Measurements from ENCODE around the gene GRAMD2B. TPM values are rescaled to one million over a fixed set of nuclear protein-coding genes. Genes with fewer than 3 reads are reported as not detected.

Gene GRAMD2B
- total RNA-seq, 2 donors from 2014 or later = 59.3 to 79.5 TPM

DNA sequence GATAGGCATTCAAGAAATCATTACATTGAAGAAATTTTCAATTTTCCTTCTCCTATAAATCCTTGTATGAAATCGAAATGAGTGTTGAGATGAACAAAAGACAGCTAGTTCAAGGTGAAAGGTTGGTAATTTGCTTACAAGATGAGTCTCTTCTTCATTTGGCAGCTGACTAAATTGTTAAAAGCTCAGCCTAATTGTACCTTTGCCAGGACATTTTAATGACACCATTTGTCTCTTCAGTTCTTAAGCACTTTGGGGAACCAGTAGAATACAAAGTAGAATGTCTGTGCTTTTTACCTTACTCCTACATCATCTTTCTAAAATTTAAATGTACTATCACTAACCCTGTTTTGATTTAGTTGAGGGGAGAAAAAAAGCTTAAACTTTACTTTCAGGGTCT is 59.4 kb downstream of the GRAMD2B start:
- peaks cover 24 to 69% of the 10 kb centered on the region in 2 donors for H3K4me1 ChIP-seq (ENCODE audit: control insufficient read depth in 1 of 2, low read depth in 2 of 2)

DNA sequence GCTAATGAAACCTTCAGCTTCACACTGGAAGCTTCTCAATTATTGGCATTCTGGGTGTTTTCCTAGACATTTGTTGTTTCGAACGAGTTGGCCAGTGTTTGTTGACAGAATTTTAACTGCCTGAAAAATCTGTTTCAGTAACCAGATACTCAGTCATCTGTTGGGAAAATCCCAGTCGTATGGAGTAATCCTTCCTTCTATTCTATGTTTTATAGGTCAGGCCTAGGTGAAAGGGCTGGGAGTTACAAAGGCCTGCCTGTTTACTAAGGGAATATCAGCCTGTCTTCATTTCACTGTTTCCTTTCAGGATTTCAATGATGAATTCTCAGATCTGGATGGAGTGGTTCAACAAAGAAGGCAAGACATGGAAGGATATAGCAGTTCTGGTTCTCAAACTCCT is 59.9 kb downstream of the GRAMD2B start:
- peaks cover 20 to 69% of the 10 kb centered on the region in 2 donors for H3K4me1 ChIP-seq (ENCODE audit: control insufficient read depth in 1 of 2, low read depth in 2 of 2)
- H3K4me3 ChIP-seq = no peak overlapping the region
- TF ChIP-seq, protein P1, sequence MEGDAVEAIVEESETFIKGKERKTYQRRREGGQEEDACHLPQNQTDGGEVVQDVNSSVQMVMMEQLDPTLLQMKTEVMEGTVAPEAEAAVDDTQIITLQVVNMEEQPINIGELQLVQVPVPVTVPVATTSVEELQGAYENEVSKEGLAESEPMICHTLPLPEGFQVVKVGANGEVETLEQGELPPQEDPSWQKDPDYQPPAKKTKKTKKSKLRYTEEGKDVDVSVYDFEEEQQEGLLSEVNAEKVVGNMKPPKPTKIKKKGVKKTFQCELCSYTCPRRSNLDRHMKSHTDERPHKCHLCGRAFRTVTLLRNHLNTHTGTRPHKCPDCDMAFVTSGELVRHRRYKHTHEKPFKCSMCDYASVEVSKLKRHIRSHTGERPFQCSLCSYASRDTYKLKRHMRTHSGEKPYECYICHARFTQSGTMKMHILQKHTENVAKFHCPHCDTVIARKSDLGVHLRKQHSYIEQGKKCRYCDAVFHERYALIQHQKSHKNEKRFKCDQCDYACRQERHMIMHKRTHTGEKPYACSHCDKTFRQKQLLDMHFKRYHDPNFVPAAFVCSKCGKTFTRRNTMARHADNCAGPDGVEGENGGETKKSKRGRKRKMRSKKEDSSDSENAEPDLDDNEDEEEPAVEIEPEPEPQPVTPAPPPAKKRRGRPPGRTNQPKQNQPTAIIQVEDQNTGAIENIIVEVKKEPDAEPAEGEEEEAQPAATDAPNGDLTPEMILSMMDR (IDR thresholded peaks at IDR 0.05) = no peak
- H3K27ac ChIP-seq = peak overlapping the region; percentile 70 to 74
- H3K27me3 ChIP-seq (replicated peaks; ENCODE audit: insufficient read depth) = no peaks in the 10 kb centered on the region
- ATAC-seq (ENCODE audit: insufficient number of reproducible peaks, low FRiP score, low read depth) (no peak), DNase-seq (ENCODE audit: low spot score) (no peak)
- H3K36me3 ChIP-seq = peaks cover 39% of the 10 kb centered on the region
- no peaks in the 10 kb centered on the region for H3K9me3 ChIP-seq

More for the DNA sequence above, 59.4 kb downstream of the GRAMD2B start:
- ATAC-seq (ENCODE audit: insufficient number of reproducible peaks, low FRiP score, low read depth) = no peak
- peaks cover 34% of the 10 kb centered on the region for H3K36me3 ChIP-seq
- H3K9me3 ChIP-seq = no peaks in the 10 kb centered on the region
- TF ChIP-seq, protein P1 (IDR thresholded peaks at IDR 0.05) = no peak
- H3K4me3 ChIP-seq = no peak overlapping the region
- H3K27me3 ChIP-seq (replicated peaks; ENCODE audit: insufficient read depth) = no peaks in the 10 kb centered on the region
- DNase-seq (ENCODE audit: low spot score) = no peak
- H3K27ac ChIP-seq = peak overlapping the region in 1 of 2 donors; percentile 70

DNA sequence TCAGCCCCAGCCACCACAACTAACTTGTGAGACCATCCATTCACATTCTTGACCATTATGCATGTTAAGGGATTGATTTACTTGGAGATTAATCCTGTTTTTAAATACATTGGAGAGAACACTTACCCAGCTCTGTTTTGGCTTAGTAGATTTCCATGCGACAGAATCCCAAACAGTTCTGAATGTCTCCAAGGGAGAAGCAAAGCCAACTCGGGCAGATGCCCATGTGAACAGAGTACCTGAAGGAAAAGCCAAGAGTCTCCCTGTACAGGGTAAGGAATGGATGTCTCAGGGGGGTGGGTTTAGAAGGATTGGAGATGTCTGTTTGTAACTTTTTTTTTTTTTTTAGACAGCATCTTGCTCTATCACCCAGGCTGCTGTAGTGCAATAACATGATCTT is 61.0 kb downstream of the GRAMD2B start:
- Histone ChIP-seq H3K27me3 (replicated peaks; ENCODE audit: insufficient read depth) (no peaks in the 10 kb centered on the region), H3K4me1 (ENCODE audit: control insufficient read depth in 1 of 2, low read depth in 2 of 2) (peaks cover 15 to 65% of the 10 kb centered on the region in 2 donors), H3K36me3 (peaks cover 49% of the 10 kb centered on the region), H3K27ac (peak overlapping the region; percentile 70 to 74), H3K4me3 (no peak overlapping the region), H3K9me3 (no peaks in the 10 kb centered on the region)
- ATAC-seq (ENCODE audit: insufficient number of reproducible peaks, low FRiP score, low read depth) (no peak), DNase-seq (ENCODE audit: low spot score) (no peak)
- TF ChIP-seq, protein P1 (IDR thresholded peaks at IDR 0.05) = no peak

DNA sequence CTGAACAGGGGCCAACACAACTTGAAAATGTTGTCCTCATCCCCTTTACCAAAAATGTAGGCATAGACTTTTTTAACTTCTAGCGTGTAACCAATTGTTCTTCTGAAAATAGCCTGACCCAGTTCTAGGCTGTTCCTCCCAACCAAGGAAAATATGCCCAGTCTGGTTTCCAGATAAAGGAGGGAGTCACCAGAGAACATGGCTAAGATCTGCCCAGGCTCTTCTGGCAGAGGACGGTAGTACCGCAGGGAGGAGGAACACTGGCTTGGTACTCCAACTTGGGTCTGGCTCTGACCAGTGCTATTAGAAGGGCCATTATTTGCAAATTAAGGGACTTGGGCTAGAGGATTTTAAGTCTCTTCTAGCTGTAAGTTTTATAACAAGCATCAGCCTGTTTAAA is 63.1 kb downstream of the GRAMD2B start:
- TF ChIP-seq, protein P1 (IDR thresholded peaks at IDR 0.05) = peak; percentile 20
- H3K4me3 ChIP-seq = no peak overlapping the region
- peaks cover 8 to 65% of the 10 kb centered on the region in 2 donors for H3K4me1 ChIP-seq (ENCODE audit: control insufficient read depth in 1 of 2, low read depth in 2 of 2)
- ATAC-seq (ENCODE audit: insufficient number of reproducible peaks, low FRiP score, low read depth) = peak; percentile 84
- H3K36me3 ChIP-seq = peaks cover 55% of the 10 kb centered on the region
- peak overlapping the region; percentile 70 to 74 for H3K27ac ChIP-seq
- H3K9me3 ChIP-seq = no peaks in the 10 kb centered on the region
- no peak for DNase-seq (ENCODE audit: low spot score)
- no peaks in the 10 kb centered on the region for H3K27me3 ChIP-seq (replicated peaks; ENCODE audit: insufficient read depth)

- DNase-seq (ENCODE audit: low spot score) = no peak
- H3K36me3 ChIP-seq = peaks cover 50% of the 10 kb centered on the region
- H3K27ac ChIP-seq = peak overlapping the region in 1 of 2 donors; percentile 70
- no peak overlapping the region for H3K4me3 ChIP-seq
- no peaks in the 10 kb centered on the region for H3K27me3 ChIP-seq (replicated peaks; ENCODE audit: insufficient read depth)
- TF ChIP-seq, protein P1 (IDR thresholded peaks at IDR 0.05) = no peak
- no peaks in the 10 kb centered on the region for H3K9me3 ChIP-seq
- peaks cover 8 to 65% of the 10 kb centered on the region in 2 donors for H3K4me1 ChIP-seq (ENCODE audit: control insufficient read depth in 1 of 2, low read depth in 2 of 2)
- ATAC-seq (ENCODE audit: insufficient number of reproducible peaks, low FRiP score, low read depth) = no peak
Observed at GRCh38 chr5:126487596-126487995, 64.4 kb downstream of the GRAMD2B start.
